GM18909 (cell line): Measurements from ENCODE around the gene ETFB.

Experiments used
- ATAC-seq: cut with Tn5 transposase; IDR thresholded peaks from one replicate; pipeline ENCODE4 v1.9.1; 2021; ENCODE audit warnings: mild to moderate bottlenecking; ENCODE audit not compliant: unreplicated experiment, poor library complexity

The ETFB gene

DNA sequence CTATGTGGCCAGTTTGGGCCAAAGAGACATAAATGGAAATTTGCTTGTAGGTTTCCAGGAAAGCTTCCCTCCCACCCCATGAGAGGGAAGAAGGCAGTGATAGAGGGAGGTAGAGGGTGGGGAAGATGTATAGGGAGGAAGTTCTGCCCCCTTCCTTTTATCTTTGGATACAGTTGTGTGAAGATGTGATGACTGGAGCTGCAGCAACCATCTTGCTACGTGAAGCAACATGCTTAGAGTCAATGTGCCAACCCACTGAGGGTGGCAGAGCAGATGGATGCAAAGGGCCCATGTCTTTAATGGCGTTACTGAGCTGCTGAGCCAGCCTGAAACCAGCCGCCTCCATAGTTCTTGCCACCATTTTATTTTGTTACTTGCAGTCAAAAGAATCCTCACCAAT is 35.0 kb downstream of the ETFB start:
- no peak for ATAC-seq

DNA sequence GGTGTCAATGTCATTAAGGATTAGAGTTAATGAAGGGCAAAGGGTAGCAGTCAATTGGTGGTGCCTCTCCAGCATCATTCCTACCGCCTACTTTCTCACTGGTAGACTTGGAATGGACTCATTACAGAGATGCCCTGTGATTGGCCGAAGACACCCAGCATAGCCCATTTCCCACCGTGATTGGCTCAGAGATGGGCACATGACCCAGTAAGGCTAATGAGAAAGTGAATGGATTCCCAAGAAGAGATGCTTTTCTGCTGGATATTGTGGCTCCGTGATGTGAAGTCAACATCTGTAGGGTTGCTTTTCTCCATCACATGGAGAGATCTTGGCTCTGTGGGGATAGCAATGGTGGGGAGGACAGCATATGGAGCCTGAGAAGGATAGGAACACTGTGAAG is 35.8 kb downstream of the ETFB start:
- no peak for ATAC-seq

DNA sequence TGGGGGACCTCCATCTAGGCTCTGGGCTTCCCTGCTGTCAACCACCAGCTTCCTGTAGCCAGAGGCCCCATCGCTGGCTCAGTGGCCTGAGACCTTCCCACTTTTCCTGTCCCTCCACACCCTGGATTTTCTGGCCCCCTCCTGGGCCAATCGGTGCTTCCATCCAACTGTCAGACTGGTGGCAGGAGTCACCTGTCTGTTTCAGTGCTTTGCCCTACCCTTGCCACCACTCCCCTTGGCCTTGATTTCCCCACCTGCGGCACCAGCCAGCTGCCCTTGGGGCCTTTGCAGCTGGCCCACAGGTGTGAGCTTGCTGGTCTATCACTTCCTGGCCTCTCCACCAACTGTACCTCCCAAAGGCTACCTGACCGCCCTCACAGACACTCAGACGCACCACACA is 36.8 kb downstream of the ETFB start:
- ATAC-seq = no peak

DNA sequence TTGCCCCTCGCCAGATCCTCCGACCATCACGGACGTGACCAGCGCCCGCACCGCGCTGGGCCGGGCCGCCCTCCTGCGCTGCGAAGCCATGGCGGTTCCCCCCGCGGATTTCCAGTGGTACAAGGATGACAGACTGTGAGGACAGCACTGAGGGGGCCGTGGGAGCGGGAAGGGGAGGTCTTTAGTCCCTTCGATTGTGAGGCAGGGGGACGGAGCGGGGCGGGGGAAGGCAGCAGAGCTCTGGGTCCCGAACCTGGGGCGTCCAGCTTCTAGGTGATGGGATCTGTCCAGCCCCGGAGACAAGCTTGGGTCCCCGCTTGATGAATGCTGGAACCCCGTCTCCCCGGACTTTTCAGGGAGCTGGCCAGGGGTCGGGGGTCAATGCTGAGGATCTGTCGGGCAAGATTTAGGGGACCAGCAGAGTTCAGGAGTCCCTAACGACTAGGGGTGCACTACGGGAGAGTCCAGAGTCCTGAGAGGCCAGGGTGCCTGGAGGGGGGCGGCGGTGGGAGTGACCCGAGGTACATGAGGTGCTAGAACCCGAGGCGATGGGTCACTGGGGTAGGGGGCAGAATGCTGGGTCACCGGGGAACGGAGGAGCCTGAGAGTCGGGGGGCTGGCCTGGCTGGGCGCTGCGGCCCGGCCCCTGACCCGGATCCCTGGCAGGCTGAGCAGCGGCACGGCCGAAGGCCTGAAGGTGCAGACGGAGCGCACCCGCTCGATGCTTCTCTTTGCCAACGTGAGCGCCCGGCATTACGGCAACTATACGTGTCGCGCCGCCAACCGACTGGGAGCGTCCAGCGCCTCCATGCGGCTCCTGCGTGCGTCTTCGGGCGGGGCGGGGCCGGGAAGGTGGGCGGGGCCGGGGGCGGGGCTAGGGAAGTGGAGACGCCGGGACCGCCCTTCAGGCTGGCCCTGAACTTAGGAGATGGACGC is 38.9 kb downstream of the ETFB start:
- ATAC-seq = no peak

DNA sequence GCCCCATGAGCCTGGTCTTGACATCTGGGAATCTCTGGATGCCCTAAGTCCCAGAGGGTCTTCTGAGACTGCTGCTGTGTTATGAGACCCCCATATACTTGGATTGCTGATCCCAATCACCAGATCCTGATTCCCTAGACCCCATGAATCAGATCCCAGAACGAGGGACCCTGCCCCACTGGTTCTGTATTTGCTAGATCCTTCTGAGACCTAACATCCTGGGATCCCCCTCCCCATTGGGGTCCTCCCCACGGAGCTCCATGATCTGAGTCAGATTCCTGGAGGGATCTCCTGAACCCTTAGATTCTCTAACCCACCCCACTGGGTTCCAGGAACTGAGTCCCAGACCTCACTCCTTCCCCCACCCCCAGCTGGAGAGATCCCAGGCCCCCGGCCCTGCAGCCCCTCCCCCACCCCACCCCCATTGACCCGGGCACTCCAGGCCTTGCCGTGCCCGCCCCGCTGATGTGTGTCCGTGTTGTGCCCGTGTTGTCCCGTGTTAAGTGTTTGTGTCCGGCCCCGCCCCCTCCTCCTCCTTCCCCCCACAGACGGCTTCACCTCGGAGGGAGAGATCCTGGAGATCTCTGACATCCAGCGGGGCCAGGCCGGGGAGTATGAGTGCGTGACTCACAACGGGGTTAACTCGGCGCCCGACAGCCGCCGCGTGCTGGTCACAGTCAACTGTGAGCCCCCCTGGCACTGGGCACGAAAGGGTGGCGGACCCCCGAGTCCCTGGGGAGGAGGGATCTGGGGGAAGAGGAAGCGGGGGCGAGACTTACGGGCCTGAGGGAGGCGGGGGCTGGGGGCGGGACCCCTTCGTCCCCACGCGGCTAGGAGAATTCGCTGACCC is 39.7 kb downstream of the ETFB start:
- no peak for ATAC-seq

DNA sequence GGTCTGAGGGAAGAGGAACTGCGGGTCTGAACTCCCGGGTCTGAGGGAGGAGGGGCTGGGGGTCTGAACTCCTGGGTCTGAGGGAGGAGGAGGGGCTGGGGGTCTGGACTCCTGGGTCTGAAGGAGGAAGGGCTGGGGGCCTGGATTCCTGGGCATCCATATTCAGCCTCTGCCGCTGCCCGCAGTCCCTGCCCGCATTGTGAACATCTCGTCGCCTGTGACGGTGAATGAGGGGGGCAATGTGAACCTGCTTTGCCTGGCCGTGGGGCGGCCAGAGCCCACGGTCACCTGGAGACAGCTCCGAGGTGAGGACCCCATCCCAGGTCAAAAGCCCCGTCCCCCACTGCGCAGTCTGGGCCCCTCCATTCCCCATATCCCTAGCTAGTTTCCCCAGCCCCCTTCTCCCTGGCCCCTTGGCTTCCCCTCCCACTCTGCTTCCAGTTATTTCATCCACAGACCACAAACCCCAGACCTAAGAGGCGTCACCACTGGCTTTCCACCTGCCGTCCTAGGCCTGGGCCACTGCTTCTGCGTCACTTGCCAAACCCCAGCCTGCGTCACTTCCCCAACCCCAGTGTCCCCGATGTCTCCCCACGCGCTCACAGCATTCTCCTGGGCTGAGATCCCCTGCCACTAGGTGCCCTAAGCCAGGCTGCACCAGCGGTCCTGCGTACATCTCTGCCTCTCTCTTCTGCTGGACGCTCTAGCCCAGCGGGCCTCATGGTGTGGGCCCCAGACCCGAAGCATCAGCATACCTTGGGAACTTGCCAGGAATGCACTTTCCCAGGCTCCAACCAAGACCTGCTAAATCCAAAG is 40.8 kb downstream of the ETFB start:
- no peak for ATAC-seq

DNA sequence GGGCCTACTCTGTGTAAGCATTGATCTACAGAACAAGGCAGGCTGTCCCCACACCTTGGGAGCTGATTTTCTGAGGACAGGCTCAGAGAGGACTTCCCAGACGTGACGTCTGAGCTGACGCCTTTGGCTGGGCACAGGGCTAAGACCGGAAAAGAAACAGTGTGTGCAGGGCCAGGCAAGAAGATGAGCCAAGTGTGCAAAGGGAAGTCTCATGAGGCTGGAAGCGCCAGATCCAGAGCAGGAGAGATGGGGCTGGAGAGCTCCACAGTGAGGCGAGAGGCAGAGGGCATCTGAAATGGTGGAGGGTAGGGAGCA is 42.1 kb downstream of the ETFB start:
- no peak for ATAC-seq

DNA sequence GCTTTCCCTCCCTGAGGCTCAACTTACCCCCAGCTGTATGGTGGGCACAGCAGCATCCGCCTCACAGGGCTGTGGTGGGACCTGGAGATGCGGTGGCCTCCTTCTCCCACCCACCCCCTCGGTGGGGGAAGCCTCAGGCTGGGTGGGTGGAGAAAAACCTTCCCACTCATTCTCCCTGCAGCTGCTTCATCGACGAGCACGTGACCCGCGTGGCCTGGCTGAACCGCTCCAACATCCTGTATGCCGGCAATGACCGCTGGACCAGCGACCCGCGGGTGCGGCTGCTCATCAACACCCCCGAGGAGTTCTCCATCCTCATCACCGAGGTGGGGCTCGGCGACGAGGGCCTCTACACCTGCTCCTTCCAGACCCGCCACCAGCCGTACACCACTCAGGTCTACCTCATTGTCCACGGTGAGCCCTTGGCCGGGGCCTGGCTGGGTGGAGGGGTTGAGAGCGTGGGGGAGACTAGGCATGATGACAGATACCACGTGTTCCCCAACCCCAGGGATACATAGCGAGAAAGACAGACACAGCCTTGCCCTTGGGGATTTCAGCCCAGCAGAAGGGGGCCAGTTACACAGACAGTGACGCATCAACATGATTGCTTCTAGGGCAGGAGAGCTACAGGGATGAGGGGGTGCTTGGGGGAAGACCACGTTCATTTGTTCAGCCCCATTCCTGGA is 42.6 kb downstream of the ETFB start:
- no peak for ATAC-seq

DNA sequence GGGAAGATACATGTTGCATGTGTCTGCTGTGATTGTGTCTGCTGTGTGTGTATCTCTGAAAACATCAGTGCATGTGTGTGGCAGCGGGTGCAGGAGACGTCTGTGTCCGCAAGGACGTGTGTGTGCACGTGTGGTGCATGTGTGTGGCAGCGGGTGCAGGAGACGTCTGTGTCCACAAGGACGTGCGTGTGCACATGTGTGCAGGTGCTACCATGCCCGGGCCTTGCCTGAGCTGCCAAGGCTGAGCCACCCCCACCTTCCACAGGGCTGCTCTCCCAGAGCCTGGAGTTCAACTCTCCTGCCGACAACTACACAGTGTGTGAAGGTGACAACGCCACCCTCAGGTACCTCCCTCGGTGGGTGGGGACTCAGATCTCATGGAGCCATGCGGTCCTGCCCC is 44.4 kb downstream of the ETFB start:
- ATAC-seq = no peak

DNA sequence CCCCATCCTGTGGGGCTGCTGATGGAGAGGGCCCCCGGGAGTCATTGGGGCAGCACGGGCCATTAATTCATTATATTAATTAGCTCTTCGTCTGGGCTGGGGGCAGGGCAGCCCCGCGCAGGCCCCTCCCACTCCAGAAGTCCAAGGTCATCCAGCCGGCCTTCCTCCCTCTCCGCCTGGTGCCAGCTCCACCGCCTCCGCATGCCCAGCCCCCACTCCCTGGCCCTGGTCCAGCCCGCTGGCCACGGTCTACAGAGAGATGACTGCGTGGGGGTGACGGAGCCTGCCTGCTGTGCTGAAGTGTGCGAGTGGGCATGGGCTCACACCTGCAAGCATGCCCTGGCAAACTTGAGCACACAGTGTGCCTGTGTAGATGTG is 45.9 kb downstream of the ETFB start:
- ATAC-seq = no peak

DNA sequence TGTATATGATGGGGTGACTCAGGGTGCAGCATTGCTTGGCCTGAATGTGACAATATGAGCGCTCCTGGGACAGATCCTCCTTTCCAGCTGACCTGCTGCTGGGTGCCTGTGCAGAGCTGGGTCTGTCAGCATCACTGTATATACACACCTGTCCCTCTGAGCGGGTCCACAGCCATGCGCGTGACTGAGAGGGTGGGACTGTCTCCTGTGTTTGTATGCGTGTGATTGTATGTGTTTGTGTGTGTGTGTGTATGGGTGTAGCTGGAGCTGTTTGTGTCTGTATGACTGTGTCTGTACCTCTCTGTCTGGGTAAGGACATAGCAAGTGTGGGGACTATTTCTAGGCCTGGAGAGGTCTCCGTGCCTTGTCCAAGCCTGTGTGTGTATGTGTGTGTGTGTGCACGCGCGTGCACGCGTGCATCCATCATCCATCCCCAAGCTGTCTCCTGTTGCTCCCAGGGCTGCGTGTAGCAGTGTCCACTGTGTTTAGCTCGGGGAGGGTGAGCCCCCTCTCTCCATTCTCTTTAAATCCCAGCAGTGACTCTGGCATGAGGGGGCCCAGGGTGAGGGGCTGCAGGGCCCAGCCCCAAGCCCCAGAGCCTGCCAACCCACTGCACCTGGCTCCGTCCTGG is 46.4 kb downstream of the ETFB start:
- no peak for ATAC-seq

DNA sequence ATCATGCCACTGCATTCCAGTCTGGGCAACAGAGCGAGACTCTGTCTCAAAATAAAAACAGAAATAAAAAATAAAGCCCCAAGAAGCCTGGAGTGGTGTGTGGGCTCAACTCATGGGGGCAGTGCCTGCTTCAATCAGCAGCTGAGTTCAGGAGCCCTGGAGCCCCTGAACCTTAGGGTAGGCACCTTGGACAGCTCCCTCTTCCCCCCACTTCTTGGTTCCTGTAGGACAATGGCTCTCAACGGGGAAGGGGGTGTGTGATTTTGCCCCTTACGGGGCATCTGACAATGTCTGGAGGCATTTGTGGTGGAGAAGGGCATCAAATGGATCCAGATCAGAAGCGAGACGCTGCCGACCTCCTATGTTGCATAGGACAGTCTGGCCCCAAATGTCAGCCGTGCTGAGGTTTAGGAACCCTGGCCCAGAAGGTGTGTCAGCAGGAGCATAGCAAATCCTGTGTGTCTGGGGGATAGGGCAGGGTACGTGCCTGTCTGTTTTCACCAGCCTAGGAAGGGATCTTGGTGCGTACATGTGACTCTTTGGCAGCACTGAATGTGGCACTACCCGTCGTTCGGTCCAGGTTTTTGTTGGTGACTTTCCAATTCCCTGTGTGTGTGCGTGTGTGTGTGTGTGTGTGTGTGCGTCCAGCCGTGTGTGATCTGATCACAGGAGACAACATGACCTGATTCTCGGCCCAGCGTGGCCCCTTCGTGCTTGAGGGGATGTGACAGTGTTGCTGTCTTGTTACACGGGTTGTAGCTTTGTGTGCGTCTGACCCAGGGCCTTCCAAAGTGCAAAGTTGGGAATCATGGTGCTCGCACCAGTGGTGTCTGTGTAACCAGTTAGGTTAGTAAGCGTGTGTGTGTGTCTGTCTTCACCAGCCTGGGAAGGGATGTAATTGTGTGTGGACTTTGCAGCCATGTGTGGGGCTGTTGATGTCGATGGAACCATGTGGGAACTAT is 47.2 kb downstream of the ETFB start:
- no peak for ATAC-seq

DNA sequence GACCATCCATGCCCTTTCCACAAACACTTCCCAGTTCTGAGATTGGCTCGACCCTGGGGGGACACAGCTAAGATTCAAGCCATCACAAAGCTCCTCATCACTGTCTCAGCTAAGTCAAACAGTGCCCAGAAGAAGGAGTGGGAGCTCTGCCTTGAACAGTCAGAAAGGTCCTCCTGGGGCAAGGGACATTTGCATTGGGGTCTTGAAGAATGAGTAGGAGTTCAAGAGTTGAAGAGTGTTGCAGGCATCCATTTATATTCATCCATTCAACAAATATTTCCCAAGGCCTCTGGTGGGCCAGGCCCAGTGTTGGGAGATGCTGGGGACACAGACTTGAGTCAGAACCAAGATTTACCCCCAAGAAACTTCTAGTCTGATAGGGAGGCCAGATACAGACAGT is 48.2 kb downstream of the ETFB start:
- no peak for ATAC-seq

DNA sequence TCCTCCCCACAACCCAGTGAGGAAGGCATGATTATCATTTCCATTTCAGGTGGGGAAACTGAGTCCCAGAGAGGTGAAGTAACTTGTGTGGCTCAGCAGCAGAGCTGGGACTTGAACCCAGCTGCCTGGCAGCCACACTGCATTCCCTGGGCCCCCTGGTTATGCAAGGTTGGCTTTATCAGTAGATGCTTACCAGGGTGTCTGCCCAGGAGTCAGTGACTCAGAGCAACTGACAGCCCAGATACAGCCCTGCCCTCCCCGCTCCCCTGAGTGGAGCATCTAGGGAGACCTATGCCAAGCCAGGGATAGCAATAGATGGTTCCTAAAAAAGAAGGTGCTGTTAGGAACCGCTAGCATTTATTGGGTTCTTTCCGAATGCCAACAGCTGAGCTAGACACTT is 48.8 kb downstream of the ETFB start:
- ATAC-seq = no peak

DNA sequence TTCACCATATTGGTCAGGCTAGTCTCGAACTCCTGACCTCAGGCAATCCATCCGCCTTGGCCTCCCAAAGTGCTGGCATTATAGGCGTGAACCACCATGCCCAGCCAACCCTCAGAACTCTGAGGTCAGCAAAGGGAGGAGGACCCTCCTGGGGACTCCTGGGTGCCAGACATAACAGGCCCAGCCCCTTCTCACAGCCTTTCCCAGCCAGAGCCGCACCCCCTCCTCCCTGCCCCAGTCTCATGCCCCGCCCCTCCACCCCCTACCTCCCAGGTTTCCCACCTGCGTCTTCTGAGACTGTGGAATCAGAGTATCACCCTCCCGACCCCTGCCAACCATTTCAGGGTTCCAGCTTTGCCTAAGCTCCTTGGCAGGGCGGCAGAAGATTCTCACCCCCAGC is 49.5 kb downstream of the ETFB start:
- no peak for ATAC-seq

DNA sequence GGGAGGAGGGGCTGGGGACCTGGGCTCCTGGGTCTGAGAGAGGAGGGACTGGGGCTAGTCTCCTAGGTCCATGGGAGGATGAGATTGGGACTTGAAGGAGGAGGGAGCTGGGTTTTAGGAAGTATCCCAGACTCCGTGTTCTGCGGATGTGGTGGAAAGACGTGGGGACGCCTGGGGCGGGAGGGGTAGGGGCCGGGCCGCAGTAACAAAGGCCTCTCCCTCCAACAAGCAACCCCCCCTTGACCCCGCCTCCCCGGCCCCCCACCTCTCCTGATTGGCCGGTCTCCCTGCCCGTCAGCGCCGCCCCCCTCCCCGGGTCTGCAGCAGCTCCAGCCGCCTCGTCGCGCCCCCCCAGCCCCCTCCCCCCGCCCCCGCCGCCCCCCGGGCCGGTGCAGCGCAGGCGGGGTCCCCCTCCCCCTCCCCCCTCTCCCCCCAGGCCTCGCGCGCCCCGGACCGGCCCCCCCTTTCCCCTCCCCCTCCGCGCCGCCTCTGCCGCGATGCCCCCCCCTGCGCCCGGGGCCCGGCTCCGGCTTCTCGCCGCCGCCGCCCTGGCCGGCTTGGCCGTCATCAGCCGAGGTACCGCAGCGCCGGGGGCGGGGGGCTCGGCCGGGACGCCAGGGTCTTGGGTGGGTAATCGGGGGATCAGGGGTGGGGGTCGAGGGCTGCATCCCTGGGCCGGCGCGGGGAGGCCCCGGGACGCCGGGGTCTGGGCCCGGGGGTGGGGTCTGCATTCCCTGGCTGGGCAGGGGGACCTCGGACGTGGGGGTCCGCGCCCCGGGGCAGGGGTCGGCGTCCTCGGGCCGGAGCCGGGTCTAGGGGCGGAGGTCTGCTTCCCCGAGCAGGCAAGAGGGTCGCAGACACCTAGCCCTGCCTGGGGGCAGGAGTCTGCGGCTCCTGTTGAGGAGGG is 54.6 kb downstream of the ETFB start, which contains the start of gene IGLON5:
IGLON5 (plus strand) TSS at position 294 of the 907 bp plus-strand sequence; CDS start at position 498, 204 bp downstream.
- ATAC-seq = no peak

DNA sequence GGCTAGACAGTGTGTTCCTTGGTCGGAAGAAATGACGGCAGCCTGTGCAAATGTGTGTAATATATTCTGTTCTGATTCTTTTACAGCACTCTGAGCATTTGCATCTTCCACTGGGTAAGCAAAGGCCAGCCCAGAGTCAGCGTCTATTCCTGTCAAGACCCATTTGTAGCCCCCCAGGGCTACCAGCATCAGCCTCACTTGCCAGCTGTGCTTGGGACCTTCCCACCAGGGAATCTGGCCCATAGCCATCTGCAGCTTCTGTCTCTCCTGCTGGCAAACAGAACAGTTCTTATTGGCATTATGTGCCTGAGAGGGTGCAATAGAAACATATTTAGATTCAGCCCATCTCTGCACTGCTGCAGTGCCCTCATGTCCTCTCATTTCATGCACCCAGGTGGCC is 60.7 kb downstream of the ETFB start:
- no peak for ATAC-seq

DNA sequence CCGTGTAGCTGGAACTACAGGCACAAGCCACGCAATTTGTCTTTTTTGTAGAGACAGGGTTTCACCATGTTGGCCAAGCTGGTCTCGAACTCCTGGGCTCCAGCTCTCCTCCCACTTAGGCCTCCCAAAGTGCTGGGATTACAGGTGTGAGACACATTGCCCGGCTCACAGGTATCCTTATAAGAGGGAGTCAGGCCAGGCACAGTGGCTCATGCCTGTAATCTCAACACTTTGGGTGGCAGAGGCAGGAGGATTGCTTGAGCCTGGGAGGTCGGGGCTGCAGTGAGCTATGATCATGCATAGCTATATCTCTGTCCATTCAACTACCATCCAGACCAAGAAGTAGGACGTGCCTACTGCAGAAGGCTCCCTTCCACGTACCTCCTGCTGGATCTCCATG is 64.9 kb downstream of the ETFB start:
- no peak for ATAC-seq
